ENCODE data around the gene SYNDIG1. TPM values are rescaled to one million over a fixed set of nuclear protein-coding genes. Genes with fewer than 3 reads are reported as not detected.

SYNDIG1 gene
- total and polyA plus RNA-seq, 9 of the 15 experiments (the other 6 are each of a cell fraction or from before 2014, with no cell fraction given) = not detected

DNA sequence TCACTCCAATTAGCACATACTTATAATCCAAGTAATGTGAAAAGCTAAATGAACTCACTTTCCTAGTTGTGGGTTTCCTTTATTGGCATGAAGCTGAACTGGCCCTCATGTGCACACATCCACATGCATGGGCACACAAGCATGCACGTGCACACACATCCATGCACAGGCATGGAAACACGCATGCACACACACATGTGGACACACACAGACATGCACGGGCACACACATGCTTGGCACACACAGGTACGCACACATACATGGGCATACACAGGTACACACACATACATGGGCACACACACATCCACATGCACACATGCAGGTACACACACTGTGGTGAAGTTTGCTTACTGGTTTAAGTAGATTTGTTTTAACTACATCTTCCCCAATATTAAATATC lies 23.8 kb downstream of the SYNDIG1 start:
- BruUV-seq (replicated peaks) = no TSS peak
- Histone ChIP-seq H3K36me3 (ENCODE audit: control insufficient read depth, insufficient read depth, low read length) (no peaks in the 10 kb centered on the region), H2AFZ (ENCODE audit: low read depth, low read length) (no peak overlapping the region), H3K9me1 (ENCODE audit: control insufficient read depth, insufficient read depth, low read length) (no peaks in the 10 kb centered on the region), H3K9ac (ENCODE audit: insufficient read depth in 1 of 2, low read depth in 2 of 2, low read length in 2 of 2) (no peak overlapping the region), H3K4me1 (replicated peaks in 1 of 2; ENCODE audit: control insufficient read depth in 2 of 2, insufficient read depth in 2 of 2, low read length in 2 of 2) (no peaks in the 10 kb centered on the region), H3K4me2 (ENCODE audit: insufficient read depth, low read length) (no peak overlapping the region), H3K27ac (ENCODE audit: extremely low read depth, low read depth, low read length) (no peak overlapping the region), H4K20me1 (replicated peaks; ENCODE audit: control insufficient read depth, insufficient read depth, low read length) (0 out of 2 replicates have a peak, but pooled peaks cover 4% of the 10 kb centered on the region), H3K27me3 (ENCODE audit: control insufficient read depth in 2 of 2, insufficient read depth in 2 of 2, low read length in 2 of 2) (0 out of 5 replicates have a peak, but pooled peaks cover 0 to 4% of the 10 kb centered on the region in 2 experiments), H3K9me3 (replicated peaks; ENCODE audit: control insufficient read depth, insufficient read depth, low read depth, low read length) (no peaks in the 10 kb centered on the region), H3K79me2 (ENCODE audit: control insufficient read depth, insufficient read depth, low read length) (no peaks in the 10 kb centered on the region), H3K4me3 (no peak overlapping the region)
- in situ Hi-C loops (cut with MboI) = no loop called here
- WGBS (ENCODE audit: insufficient coverage, low coverage, missing lambda C conversion rate) = 0% methylated on average over 4 of the region's 4 CpGs
- intact Hi-C loops (cut with micrococcal nuclease) = no loop called here
- ChIA-PET POLR2A (interaction anchor here (0.6 kb wide), 2 partner anchors 28 to 333 kb away, joined by 3 read pairs; no protein-coding TSS in a partner anchor), CTCF (ENCODE audit: low intra/inter-chr PET ratio) (no interaction called here)
- ATAC-seq (no peak), FAIRE-seq (no peak), DNase-seq (ENCODE audit: extremely low read depth in 1 of 4, low spot score in 3 of 4) (no peak)
- TF ChIP-seq PYGO2 (tag; IDR thresholded peaks at IDR 0.05) (no peak), ZC3H11A (IDR thresholded peaks at IDR 0.05; ENCODE audit: low read depth, low read length) (no peak)

- H3K4me2 ChIP-seq (ENCODE audit: insufficient read depth, low read length) = no peak overlapping the region
- H3K79me2 ChIP-seq (ENCODE audit: control insufficient read depth, insufficient read depth, low read length) = no peaks in the 10 kb centered on the region
- no peak for FAIRE-seq
- no peak overlapping the region for H3K9ac ChIP-seq (ENCODE audit: insufficient read depth in 1 of 2, low read depth in 2 of 2, low read length in 2 of 2)
- ATAC-seq = no peak
- H2AFZ ChIP-seq (ENCODE audit: low read depth, low read length) = no peak overlapping the region
- 0 out of 2 replicates have a peak, but pooled peaks cover 4% of the 10 kb centered on the region for H4K20me1 ChIP-seq (replicated peaks; ENCODE audit: control insufficient read depth, insufficient read depth, low read length)
- 1% methylated on average over 12 of the region's 23 CpGs for WGBS (ENCODE audit: insufficient coverage, low coverage, missing lambda C conversion rate)
- no peak overlapping the region for H3K4me3 ChIP-seq
- TF ChIP-seq ZEB2 (IDR thresholded peaks at IDR 0.05) (no peak), ZNF212 (CRISPR knock-in tag; IDR thresholded peaks at IDR 0.05) (no peak), ATF1 (CRISPR knock-in tag; IDR thresholded peaks at IDR 0.05) (no peak), ATF1 (tag; IDR thresholded peaks at IDR 0.05) (no peak), ZNF140 (CRISPR knock-in tag; IDR thresholded peaks at IDR 0.05) (no peak), POLR2AphosphoS2 (IDR thresholded peaks at IDR 0.05; ENCODE audit: low read length) (no peak), SETDB1 (IDR thresholded peaks at IDR 0.05; ENCODE audit: low read length) (no peak), ZNF217 (CRISPR knock-in tag; IDR thresholded peaks at IDR 0.05) (no peak)
- no peak for DNase-seq (ENCODE audit: extremely low read depth in 1 of 4, low spot score in 3 of 4)
- CTCF ChIA-PET (ENCODE audit: low intra/inter-chr PET ratio) = no interaction called here
- BruUV-seq (replicated peaks) = no TSS peak
- no peak overlapping the region for H3K27ac ChIP-seq (ENCODE audit: extremely low read depth, low read depth, low read length)
- no peaks in the 10 kb centered on the region for H3K4me1 ChIP-seq (replicated peaks in 1 of 2; ENCODE audit: control insufficient read depth in 2 of 2, insufficient read depth in 2 of 2, low read length in 2 of 2)
- H3K27me3 ChIP-seq (ENCODE audit: control insufficient read depth in 2 of 2, insufficient read depth in 2 of 2, low read length in 2 of 2) = 0 out of 5 replicates have a peak, but pooled peaks cover 0 to 4% of the 10 kb centered on the region in 2 experiments
- in situ Hi-C loops (cut with MboI) = no loop called here
- H3K9me1 ChIP-seq (ENCODE audit: control insufficient read depth, insufficient read depth, low read length) = no peaks in the 10 kb centered on the region
- H3K9me3 ChIP-seq (replicated peaks; ENCODE audit: control insufficient read depth, insufficient read depth, low read depth, low read length) = no peaks in the 10 kb centered on the region
- no peaks in the 10 kb centered on the region for H3K36me3 ChIP-seq (ENCODE audit: control insufficient read depth, insufficient read depth, low read length)
- intact Hi-C loops (cut with micrococcal nuclease) = no loop called here
- POLR2A ChIA-PET = interaction anchor here (0.6 kb wide), 2 partner anchors 29 to 333 kb away, joined by 3 read pairs; no protein-coding TSS in a partner anchor
These were observed 24.4 kb downstream of the SYNDIG1 start for GRCh38 chr20:24493661-24494459.
